NK-92 treated with Interleukin-12 subunit alpha and Interleukin-12 subunit beta, amount 100 ng/mL, for 24 hours (cell line): ENCODE measurements around the gene RLF.

ENCODE experiments used
- DNase-seq: peaks from one replicate; lab custom pipeline; 2025; lab: John Stamatoyannopoulos, UW

Gene RLF

DNA sequence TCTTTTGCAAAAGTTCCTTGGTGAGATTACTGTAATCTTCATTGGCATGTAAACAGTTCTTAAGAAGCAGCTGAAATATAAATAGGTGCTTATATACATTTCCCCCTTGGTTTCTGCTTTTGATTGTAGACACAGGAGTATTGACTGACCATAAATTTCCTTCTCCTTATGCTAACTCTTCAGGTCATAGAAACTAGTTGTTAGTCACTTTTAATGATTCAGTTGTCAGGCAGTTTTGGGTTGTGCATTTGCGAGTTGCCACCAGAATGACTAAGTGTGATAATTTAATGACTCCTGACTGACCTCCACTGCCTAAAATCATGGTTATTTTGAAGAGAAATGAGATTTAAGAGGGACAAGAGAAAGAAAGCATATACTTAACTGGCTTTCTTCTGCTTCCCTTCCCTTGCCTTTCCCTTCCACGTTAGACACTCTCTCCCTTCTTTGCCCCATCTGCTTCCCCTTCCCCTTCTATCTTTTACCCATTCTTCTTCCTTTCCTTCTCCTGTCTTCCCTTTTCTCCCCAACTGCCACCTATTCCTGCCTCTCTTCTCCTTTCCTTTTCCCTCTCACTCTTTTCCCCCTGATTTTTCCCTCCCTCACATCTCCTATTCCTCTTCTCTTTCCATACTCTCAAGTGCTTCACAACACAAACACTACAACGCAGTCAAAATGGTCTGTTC, 109.1 kb downstream of the RLF start:
- no peak for DNase-seq

DNA sequence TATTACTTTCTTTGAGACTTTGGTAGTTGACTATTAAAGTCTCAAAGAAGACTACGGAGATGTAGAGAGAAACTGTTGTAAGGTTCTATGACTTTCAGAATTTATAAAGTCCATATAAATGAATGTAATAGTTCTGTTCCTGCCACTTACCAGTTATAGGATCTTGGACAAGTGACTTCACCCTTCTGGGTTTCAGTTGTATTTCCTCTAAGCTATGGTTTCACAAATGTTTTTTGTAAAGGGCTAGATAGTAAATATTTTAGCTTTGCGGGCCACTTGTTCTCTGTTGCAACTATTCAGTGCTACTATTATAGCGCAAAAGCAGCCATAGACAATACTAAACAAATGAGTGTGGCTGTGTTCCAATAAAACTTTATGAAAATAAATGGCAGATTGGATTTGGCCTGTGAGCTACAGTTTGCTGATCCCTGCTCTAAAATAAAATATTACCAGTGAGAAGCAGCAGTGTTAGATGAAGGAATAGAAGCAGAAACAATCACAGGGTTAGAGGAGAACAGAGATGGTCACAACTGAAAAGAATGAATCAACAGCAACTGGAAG, 111.5 kb downstream of the RLF start:
- DNase-seq: no peak

DNA sequence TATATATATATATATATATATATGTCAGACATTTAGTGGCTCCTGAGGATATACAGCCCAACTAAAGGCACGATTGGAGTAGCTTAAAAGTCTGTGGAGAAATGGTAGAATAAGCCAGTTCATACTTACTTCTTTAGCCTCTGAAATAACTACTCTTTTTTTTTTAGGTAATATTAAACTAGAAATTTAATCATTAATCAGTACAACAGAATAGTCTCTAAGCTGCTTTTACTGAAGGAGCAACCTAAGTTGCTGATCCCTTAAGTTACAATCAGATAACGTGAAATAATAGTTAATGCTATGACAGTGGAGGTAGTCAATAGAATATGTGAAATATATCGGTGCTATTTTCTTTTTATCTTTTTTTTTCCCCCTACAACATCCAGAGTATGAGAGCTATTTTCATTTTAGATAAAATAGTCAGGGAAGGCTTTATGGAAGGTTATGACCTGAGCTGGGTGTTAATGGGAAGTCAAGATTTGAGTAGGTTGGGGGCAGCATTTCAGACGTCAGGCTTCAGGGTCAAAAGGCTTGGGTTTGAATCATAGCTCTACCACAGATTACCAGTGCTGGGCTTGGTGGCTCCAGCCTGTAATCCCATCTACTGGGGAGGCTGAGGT, 112.5 kb downstream of the RLF start:
- no peak for DNase-seq

DNA sequence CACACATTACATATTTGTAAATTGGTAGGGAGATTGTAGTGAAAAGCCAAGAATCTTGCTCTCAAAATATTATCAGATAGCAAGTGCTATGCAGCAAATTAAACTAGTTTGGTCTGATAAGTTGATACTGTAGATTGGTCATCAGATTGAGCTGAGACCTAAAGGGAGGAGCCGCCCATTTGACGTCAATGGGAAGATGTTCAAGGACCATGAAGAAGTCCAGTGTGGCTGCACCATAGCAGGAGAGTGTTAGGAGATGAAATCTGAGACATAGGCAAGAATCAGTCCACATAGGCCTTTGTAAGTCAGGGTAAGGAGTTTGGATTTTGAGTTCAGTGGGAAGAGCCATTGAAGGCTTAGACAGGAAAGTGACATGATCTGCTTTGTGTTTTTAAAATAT, 113.1 kb downstream of the RLF start:
- DNase-seq: no peak

DNA sequence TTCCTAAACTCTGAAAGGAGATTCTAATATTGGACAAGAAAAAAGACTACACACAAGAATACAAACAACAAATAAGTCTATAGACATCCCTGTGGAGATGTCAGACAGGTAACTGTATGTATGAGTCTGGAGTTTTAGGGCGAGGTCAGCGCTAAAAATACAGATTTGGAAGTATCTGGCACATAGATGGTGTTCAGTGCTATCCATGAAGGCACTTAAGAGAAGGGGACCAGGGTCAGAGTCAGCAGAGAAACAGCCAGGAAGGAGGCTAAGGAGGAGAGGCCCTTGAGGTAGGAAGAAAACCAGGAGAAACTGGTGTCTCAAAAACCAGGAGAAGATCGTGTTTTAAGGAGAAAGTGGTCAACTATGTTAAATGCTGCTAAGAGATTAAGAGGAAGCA, 114.9 kb downstream of the RLF start:
- DNase-seq: no peak

DNA sequence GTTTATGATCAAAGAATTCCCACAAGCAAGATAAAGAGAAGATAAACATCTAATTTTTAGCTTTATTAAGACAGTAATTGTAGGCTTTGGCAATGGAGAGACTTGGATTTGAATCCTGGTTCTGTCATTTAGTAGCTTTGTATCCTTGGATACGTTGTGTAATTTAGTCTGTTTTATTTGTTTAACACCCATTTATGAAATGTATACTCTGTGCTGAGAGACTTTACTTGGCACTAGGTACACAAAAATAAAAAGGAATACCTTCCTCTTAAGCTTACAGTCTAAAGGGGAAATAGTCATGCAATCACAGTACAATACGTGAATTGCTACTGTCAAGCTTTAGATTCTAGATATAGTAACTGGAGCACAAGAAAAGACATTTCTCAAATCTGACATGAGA, 120.7 kb downstream of the RLF start:
- DNase-seq: no peak
